ENCODE results near the gene ZFAND3.

DNA sequence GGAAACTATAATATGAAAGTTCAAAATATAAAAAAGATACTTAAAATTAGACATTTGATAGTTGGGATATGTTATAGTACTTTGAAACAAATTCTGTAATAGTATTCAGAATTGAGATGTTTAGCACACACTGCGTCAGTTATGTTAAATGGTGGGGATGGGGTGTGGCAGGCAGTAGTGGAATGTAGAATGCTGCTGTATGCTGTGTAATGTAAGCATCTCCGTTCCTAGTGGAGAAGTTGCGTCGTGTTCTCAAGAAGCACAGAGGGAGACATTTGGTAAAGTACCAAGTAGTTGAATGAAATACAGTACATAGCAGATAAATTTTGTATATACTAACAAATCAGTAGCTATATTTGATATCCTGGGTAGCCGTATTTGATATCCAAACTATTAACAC, 192.4 kb downstream of the ZFAND3 start:
- TF ChIP-seq POLR2AphosphoS5 (IDR thresholded peaks at IDR 0.05) (no peak), CTCF (IDR thresholded peaks at IDR 0.05) (no peak)
